Right kidney (tissue), 1 donor: Measurements from ENCODE around the gene ARHGAP12.

Experiments
- DNase-seq: peaks from one replicate; pipeline ENCODE4 v3.0.0-alpha.2; 2016

The ARHGAP12 gene

GRCh38 chr10:31768467-31768866 is 160.2 kb downstream of the ARHGAP12 start:
- no peak for DNase-seq

DNA sequence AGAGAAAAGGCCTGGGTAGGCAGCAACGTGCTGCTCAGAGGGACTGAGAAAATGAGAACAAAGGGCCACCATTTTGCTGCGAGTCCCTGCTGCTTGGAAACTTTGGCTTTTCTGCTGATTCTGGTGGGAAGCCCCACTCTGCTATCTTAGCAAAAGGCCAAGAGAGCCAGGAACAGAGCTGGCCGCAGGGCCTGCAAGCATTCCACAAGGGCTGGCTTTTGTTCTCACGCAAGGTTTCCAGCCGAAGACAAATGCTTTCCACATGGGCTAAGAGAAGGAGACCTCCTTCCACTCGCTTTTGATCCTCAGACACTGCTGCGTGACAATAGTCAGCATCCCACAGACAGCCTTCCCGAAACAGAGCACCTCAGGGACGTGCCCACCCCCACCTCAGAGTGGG is 163.1 kb downstream of the ARHGAP12 start:
- no peak for DNase-seq

DNA sequence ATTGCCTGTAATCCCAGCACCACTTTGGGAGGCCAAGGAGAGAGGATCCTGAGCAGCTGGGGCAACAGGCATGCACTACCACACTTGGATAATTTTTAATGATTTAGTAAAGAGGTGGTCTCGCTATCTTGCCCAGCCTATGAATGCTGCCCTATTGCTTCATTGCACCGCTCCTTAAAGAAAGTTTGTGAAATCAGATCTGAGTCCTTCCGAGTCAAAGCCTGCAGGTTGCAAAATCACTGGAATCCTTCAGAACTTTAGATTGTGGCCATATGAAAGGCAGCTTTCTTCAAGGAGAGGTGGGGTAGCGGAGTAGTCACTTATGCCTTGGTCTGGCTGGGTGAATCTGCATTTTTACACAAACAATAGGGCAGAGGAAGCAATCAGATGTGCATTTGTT is 166.3 kb downstream of the ARHGAP12 start:
- DNase-seq = no peak

DNA sequence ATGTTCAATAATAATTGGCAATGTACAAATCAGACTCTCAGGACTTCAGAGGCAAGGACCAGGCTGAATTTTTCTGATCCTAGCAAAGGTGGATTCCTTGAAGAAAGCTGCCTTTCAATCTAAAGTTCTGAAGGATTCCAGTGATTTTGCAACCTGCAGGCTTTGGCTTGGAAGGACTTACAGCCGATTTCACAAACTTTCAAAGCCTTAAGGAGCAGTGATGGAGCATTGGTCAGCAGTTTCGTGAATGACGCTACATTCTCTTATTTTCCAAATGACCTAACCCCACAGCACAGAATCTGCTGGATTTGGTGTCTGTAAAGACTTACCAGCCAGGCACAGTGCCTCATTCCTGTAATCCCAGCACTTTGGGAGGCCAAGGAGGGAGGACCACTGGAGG is 167.5 kb downstream of the ARHGAP12 start:
- no peak for DNase-seq

GRCh38 chr10:31760674-31761081 is 168.0 kb downstream of the ARHGAP12 start:
- DNase-seq = no peak

GRCh38 chr10:31759799-31760626 is 168.6 kb downstream of the ARHGAP12 start:
- peak; percentile 92 for DNase-seq

GRCh38 chr10:31759124-31759798 is 169.4 kb downstream of the ARHGAP12 start:
- peak; percentile 76 for DNase-seq

GRCh38 chr10:31758495-31758894 is 170.1 kb downstream of the ARHGAP12 start:
- no peak for DNase-seq

DNA sequence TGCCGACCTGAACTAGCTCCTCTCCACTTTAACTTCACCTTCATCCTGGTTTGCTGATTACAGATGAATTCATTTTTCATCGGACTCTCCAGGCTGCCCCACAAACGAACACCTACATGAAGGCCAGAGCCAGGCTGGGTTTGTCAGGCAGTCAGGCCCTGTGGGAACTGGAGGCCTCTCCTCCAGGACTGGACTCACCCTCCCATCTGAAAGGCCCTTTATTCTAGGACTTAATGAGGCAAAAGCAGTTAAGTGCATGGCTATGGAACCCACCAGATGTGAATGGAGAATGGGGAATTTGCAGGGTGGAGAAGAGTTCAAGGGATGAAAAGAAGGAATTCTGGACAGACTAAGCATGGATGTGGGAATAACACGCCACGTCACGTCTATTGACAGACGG is 170.8 kb downstream of the ARHGAP12 start:
- DNase-seq = no peak

GRCh38 chr10:31757386-31757791 is 171.2 kb downstream of the ARHGAP12 start:
- no peak for DNase-seq

DNA sequence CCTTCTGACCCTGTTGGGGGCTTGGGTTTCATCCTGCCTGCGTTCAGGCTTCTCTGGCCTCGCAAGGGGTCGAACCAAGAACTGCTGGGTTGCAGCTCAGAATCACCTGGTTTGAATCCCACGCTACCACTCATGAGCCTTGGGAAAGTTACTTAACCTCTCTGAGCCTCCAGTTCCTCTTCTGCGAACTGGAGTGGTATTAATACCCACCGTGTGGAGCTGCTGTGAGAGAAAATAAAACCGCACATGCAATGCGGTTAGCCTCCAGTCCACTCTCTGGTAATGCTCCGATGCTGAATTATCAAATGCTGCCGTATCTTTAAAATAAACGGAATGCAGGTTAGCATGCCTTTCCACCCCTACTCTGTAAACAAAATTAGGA is 171.9 kb downstream of the ARHGAP12 start:
- DNase-seq = no peak

GRCh38 chr10:31756101-31756728 is 172.4 kb downstream of the ARHGAP12 start:
- no peak for DNase-seq
